H1 (cell line): Measurements from ENCODE around the gene MAP3K10. TPM values are rescaled to one million over a fixed set of nuclear protein-coding genes. Genes with fewer than 3 reads are reported as not detected.

Source experiments
- CTCF ChIA-PET: fragments of 300-600 bp; sonication (Branson Sonifier 250); formaldehyde crosslinking; loops from one replicate; lab custom pipeline; 2021; ENCODE audit not compliant: partially characterized antibody; lab: Charles Lee
- POLR2A ChIA-PET: fragments of 300-600 bp; sonication (Branson Sonifier 250); formaldehyde crosslinking; loops from one replicate; lab custom pipeline; 2021; ENCODE audit warnings: inconsistent platforms; ENCODE audit not compliant: partially characterized antibody; lab: Charles Lee
- DNase-seq, 2 experiments: peaks; one replicate each; pipeline versions ENCODE4 v3.0.0 to v3.0.0-alpha.2; 2010 to 2022; ENCODE audit warnings: low spot score in 2 of 2, low read depth in 1 of 2, mixed read lengths in 1 of 2
- FAIRE-seq: peaks from 2 replicates; lab custom pipeline; 2011; peaks lifted over from hg19 to GRCh38; lab: Jason Lieb, UNC
- H2AFZ ChIP-seq: 2 replicates; pipeline ENCODE4 v1.8.1; 2012; ENCODE audit warnings: low read length, inconsistent platforms
- H2AK5ac ChIP-seq: 2 replicates; pipeline ENCODE4 v1.6.1; 2013; ENCODE audit warnings: low read depth, low read length
- H2BK120ac ChIP-seq: replicated peaks from 2 replicates; pipeline ENCODE3; 2013; ENCODE audit warnings: low read depth, low read length, inconsistent platforms
- H2BK12ac ChIP-seq: 2 replicates; pipeline ENCODE4 v1.6.1; 2013; ENCODE audit warnings: low read depth, low read length
- H2BK15ac ChIP-seq: 2 replicates; pipeline ENCODE4 v1.6.1; 2013; ENCODE audit warnings: low read length
- H2BK20ac ChIP-seq: 2 replicates; pipeline ENCODE4 v1.6.1; 2013; ENCODE audit warnings: low read length
- H2BK5ac ChIP-seq: 2 replicates; pipeline ENCODE4 v1.6.1; 2013; ENCODE audit warnings: low read depth, low read length
- H3K14ac ChIP-seq: 2 replicates; pipeline ENCODE4 v1.6.1; 2013; ENCODE audit warnings: inconsistent platforms; ENCODE audit not compliant: insufficient read length
- H3K18ac ChIP-seq: 2 replicates; pipeline ENCODE4 v1.6.1; 2013; ENCODE audit warnings: low read length; ENCODE audit errors: extremely low read depth
- H3K23ac ChIP-seq: 2 replicates; pipeline ENCODE4 v1.6.1; 2013; ENCODE audit warnings: inconsistent platforms; ENCODE audit not compliant: insufficient read length
- H3K23me2 ChIP-seq: 2 replicates; pipeline ENCODE4 v1.6.1; 2013; ENCODE audit warnings: low read depth, low read length
- H3K27ac ChIP-seq: 2 replicates; pipeline ENCODE4 v1.6.1; 2011; ENCODE audit warnings: low read depth, low read length, inconsistent platforms
- H3K27me3 ChIP-seq, 4 experiments: replicated peaks in 1 of 4; 1 replicate in 1 of 4; 2 replicates in 3 of 4; pipeline versions ENCODE4 v1.6.1 to v1.8.1; 2011 to 2013; ENCODE audit warnings: low read length in 3 of 4, mild to moderate bottlenecking in 3 of 4, inconsistent platforms in 2 of 4, mixed read lengths in 2 of 4, moderate library complexity in 1 of 4; ENCODE audit not compliant: control insufficient read depth in 3 of 4, insufficient read depth in 3 of 4; ENCODE audit errors: extremely low read depth in 1 of 4
- H3K36me3 ChIP-seq, 4 experiments: 2 replicates each; pipeline versions ENCODE4 v1.6.1 to v1.8.1; 2011 to 2013; ENCODE audit warnings: mild to moderate bottlenecking in 4 of 4, low read length in 3 of 4, moderate library complexity in 2 of 4, control low read depth in 1 of 4, inconsistent platforms in 1 of 4; ENCODE audit not compliant: insufficient read depth in 4 of 4, control insufficient read depth in 2 of 4
- H3K4ac ChIP-seq: replicated peaks from 2 replicates; pipeline ENCODE3; 2013; ENCODE audit warnings: low read length, low read depth, mixed read lengths, inconsistent platforms; ENCODE audit not compliant: insufficient read length
- H3K4me1 ChIP-seq, 4 experiments: replicated peaks in 1 of 4; 1 replicate in 1 of 4; 2 replicates in 3 of 4; pipeline versions ENCODE4 v1.6.1 to v1.8.1; 2011 to 2013; ENCODE audit warnings: low read length in 3 of 4, inconsistent platforms in 2 of 4, mixed read lengths in 1 of 4; ENCODE audit not compliant: insufficient read depth in 4 of 4, control insufficient read depth in 3 of 4
- H3K4me2 ChIP-seq, 2 experiments: 2 replicates each; pipeline versions ENCODE4 v1.6.1 to v1.8.1; 2011 to 2013; ENCODE audit warnings: low read depth in 2 of 2, low read length in 2 of 2, control low read depth in 1 of 2, inconsistent platforms in 1 of 2, mild to moderate bottlenecking in 1 of 2; ENCODE audit not compliant: insufficient read depth in 1 of 2
- H3K4me3 ChIP-seq, 4 experiments: fragments of 200-600, 300-600 bp in 1 of 4; sonication (generic), shearing (Covaris generic), sonication (Bioruptor Twin) in 1 of 4; 2 replicates each; pipeline versions ENCODE4 v1.5.1 to v1.8.1; 2011 to 2016; ENCODE audit warnings: low read length in 4 of 4, low read depth in 3 of 4, control low read depth in 2 of 4, inconsistent platforms in 2 of 4, mild to moderate bottlenecking in 2 of 4, mixed read lengths in 1 of 4, moderate library complexity in 1 of 4; ENCODE audit not compliant: insufficient read depth in 2 of 4; ENCODE audit errors: extremely low read depth in 1 of 4
- H3K56ac ChIP-seq: replicated peaks from 2 replicates; pipeline ENCODE3; 2013; ENCODE audit warnings: low read depth, mild to moderate bottlenecking, mixed read lengths, low read length, inconsistent platforms; ENCODE audit not compliant: insufficient read length
- H3K79me1 ChIP-seq: 2 replicates; pipeline ENCODE4 v1.6.1; 2013; ENCODE audit warnings: low read depth, low read length, control low read depth
- H3K79me2 ChIP-seq, 2 experiments: 2 replicates each; pipeline versions ENCODE4 v1.6.1 to v1.8.1; 2012 to 2013; ENCODE audit warnings: low read length in 2 of 2, mild to moderate bottlenecking in 2 of 2, inconsistent platforms in 1 of 2; ENCODE audit not compliant: insufficient read depth in 2 of 2, control insufficient read depth in 1 of 2
- H3K9ac ChIP-seq, 4 experiments: replicated peaks in 1 of 4; 1 replicate in 1 of 4; 2 replicates in 3 of 4; pipeline versions ENCODE4 v1.6.1 to v1.8.1; 2011 to 2013; ENCODE audit warnings: low read depth in 3 of 4, low read length in 3 of 4, control low read depth in 2 of 4, mild to moderate bottlenecking in 2 of 4, moderate library complexity in 2 of 4, inconsistent platforms in 1 of 4; ENCODE audit errors: extremely low read depth in 1 of 4
- H3K9me3 ChIP-seq, 2 experiments: 2 replicates each; pipeline versions ENCODE4 v1.6.1 to v1.8.1; 2012 to 2013; ENCODE audit warnings: mild to moderate bottlenecking in 2 of 2, moderate library complexity in 2 of 2, control low read depth in 1 of 2, inconsistent platforms in 1 of 2, low read depth in 1 of 2, low read length in 1 of 2, mixed read lengths in 1 of 2; ENCODE audit not compliant: insufficient read depth in 2 of 2
- H4K20me1 ChIP-seq, 2 experiments: replicated peaks in 1 of 2; 2 replicates each; pipeline versions ENCODE3 to v1.8.1; 2011 to 2013; ENCODE audit warnings: inconsistent platforms in 2 of 2, low read length in 2 of 2, mild to moderate bottlenecking in 1 of 2; ENCODE audit not compliant: insufficient read depth in 2 of 2, control insufficient read depth in 1 of 2
- H4K5ac ChIP-seq: 2 replicates; pipeline ENCODE4 v1.6.1; 2013; ENCODE audit warnings: low read length, low read depth, mixed read lengths, inconsistent platforms; ENCODE audit not compliant: insufficient read length
- H4K8ac ChIP-seq: 2 replicates; pipeline ENCODE4 v1.8.0; 2013; ENCODE audit warnings: mild to moderate bottlenecking, moderate library complexity, low read length, inconsistent platforms; ENCODE audit not compliant: insufficient read depth; ENCODE audit errors: extremely low read depth
- H4K91ac ChIP-seq: replicated peaks from 2 replicates; pipeline ENCODE3; 2013; ENCODE audit warnings: low read length, mixed read lengths, inconsistent platforms; ENCODE audit not compliant: insufficient read length
- CBX5 ChIP-seq: fragments of 300-800, 300-1000 bp; sonication (generic); IDR thresholded peaks from 2 replicates; pipeline ENCODE4 v1.7.1; 2016; ENCODE audit warnings: antibody characterized with exemption, low read length, low read depth
- CBX8 ChIP-seq: fragments of 300-800, 300-1000 bp; sonication (generic); IDR thresholded peaks from 2 replicates; pipeline ENCODE4 v1.7.1; 2016; ENCODE audit warnings: low read depth, low read length, borderline replicate concordance
- CHD1 ChIP-seq: IDR thresholded peaks from 2 replicates; pipeline ENCODE4 v1.6.1; 2012; ENCODE audit warnings: low read depth, low read length, improper control_type of control experiment
- CTBP2 ChIP-seq: IDR thresholded peaks from 2 replicates; pipeline ENCODE4 v1.7.0; 2011; ENCODE audit warnings: borderline replicate concordance, mild to moderate bottlenecking, moderate library complexity, mixed read lengths, low read length; ENCODE audit not compliant: insufficient read depth, insufficient read length
- EZH2 ChIP-seq: fragments of 200-600 bp; sonication (generic); IDR thresholded peaks from 2 replicates; pipeline ENCODE4 v1.7.1; 2012; ENCODE audit warnings: low read depth, mild to moderate bottlenecking, moderate library complexity, low read length, inconsistent platforms; ENCODE audit not compliant: severe bottlenecking
- FOSL1 ChIP-seq: IDR thresholded peaks from 2 replicates; pipeline ENCODE4 v1.6.1; 2011; ENCODE audit warnings: mild to moderate bottlenecking, low read depth, low read length, moderate library complexity; ENCODE audit not compliant: insufficient read depth
- GABPA ChIP-seq: IDR thresholded peaks from 2 replicates; pipeline ENCODE4 v1.6.1; 2011; ENCODE audit warnings: mild to moderate bottlenecking, low read length, moderate library complexity, borderline replicate concordance; ENCODE audit not compliant: insufficient read depth
- JUN ChIP-seq: IDR thresholded peaks from 2 replicates; pipeline ENCODE4 v1.6.1; 2011; ENCODE audit warnings: low read depth, mild to moderate bottlenecking, improper control_type of control experiment, low read length
- NRF1 ChIP-seq: IDR thresholded peaks from 2 replicates; pipeline ENCODE4 v1.6.1; 2011; ENCODE audit warnings: mild to moderate bottlenecking, low read depth, low read length, improper control_type of control experiment
- POLR2A ChIP-seq, 2 experiments: IDR thresholded peaks; 1 replicate in 1 of 2; 2 replicates in 1 of 2; pipeline ENCODE4 v1.6.1; 2011; ENCODE audit warnings: low read depth in 2 of 2, low read length in 2 of 2, mild to moderate bottlenecking in 2 of 2; ENCODE audit errors: control extremely low read depth in 1 of 2
- RFX5 ChIP-seq: IDR thresholded peaks from 2 replicates; pipeline ENCODE4 v1.6.1; 2011; ENCODE audit warnings: low read depth, low read length, improper control_type of control experiment, borderline replicate concordance
- SIRT6 ChIP-seq: IDR thresholded peaks from one replicate; pipeline ENCODE4 v1.7.1; 2012; ENCODE audit warnings: low read length, inconsistent platforms
- TAF1 ChIP-seq: IDR thresholded peaks from 2 replicates; pipeline ENCODE4 v1.6.1; 2011; ENCODE audit warnings: mild to moderate bottlenecking, low read depth, low read length
- TBP ChIP-seq: IDR thresholded peaks from 2 replicates; pipeline ENCODE4 v1.6.1; 2011; ENCODE audit warnings: low read depth, low read length, improper control_type of control experiment
- WGBS, 2 experiments: shearing (Covaris generic) in 1 of 2; methylation state at CpG; one replicate each; pipeline versions ENCODE4 v1.1.6 to v1.1.7; 2013 to 2015; ENCODE audit warnings: low lambda C conversion rate in 2 of 2, mixed read lengths in 2 of 2, inconsistent platforms in 1 of 2, low coverage in 1 of 2, missing lambda C conversion rate in 1 of 2; ENCODE audit not compliant: insufficient replicate concordance in 2 of 2, insufficient coverage in 1 of 2, insufficient read length in 1 of 2; ENCODE audit errors: extremely low coverage in 1 of 2, missing lambda C conversion rate in 1 of 2; 5-methylcytosine and 5-hydroxymethylcytosine counted together
- polyA plus RNA-seq, 7 experiments: library from polyadenylated mRNA; depleted of rRNA in 3 of 7; stranded (reverse) in 5 of 7; unstranded in 2 of 7; fragments of >200 nt in 5 of 7; fragments of 200-250 nt in 2 of 7; gene quantifications; 1 replicate in 5 of 7; 2 replicates in 1 of 7; 4 replicates in 1 of 7; pipeline versions ENCODE4 v1.2.1 to v1.2.3, GENCODE V29; 2011 to 2013; ENCODE audit warnings: missing spikeins in 2 of 7, mixed read lengths in 2 of 7
- total RNA-seq: library from RNA; stranded (reverse); fragmentation: NEBNext Ultra II Directional; extraction: Animal tissue kit (Norgen Biotek cat#: 25700); gene quantifications from 2 replicates; pipeline ENCODE4 v1.2.1, GENCODE V29; 2021

Gene MAP3K10
- total and polyA plus RNA-seq, 2 of the 8 experiments (the other 6 are each of a cell fraction or from before 2014, with no cell fraction given): 4.9 to 15.9 TPM

DNA sequence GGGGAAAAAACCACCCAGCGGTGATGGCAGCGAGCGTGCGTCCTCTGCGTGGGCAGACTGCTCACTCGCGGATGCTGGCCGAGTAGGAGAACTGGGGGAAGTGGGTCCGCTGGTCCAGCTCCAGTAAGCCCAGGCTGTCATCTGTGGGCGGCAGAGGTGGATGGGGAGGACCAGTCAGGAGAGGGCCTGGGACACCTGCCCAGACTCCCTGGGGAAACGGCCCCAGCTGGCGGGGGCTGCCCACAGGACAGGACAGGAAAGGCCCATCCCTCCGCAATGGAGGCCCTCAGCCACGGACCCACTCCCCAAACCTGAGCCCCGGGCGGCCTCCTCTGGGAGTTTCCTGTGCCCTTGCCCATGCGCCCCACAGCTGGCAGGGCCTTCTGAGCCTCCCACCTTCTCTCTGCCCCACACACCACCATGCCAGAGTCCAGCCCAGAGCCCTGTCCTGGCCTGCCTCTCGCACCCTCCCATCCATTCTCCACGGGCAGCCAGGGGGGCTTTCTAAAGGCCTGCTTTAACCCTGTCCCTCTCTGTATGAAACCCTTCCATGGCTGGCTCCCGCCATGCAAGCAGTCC is 42.7 kb downstream of the MAP3K10 start:
- H2AFZ ChIP-seq: no peak overlapping the region
- WGBS, 2 experiments: 77% methylated on average over 10 of the region's 20 CpGs; no CpG with 5 or more reads in 1 of the 2 experiments
- H3K4me3 ChIP-seq: no peak overlapping the region
- H3K79me1 ChIP-seq: no peaks in the 10 kb centered on the region
- H4K20me1 ChIP-seq: peaks cover 0 to 8% of the 10 kb centered on the region in 2 experiments
- no peak overlapping the region for H2BK5ac ChIP-seq
- no peak overlapping the region for H3K14ac ChIP-seq
- no peaks in the 10 kb centered on the region for H3K27me3 ChIP-seq
- H2BK12ac ChIP-seq: no peak overlapping the region
- H4K91ac ChIP-seq: no peak overlapping the region
- FAIRE-seq (no peak), DNase-seq (no peak)
- H3K9ac ChIP-seq: no peak overlapping the region
- no peaks in the 10 kb centered on the region for H3K79me2 ChIP-seq
- no peak overlapping the region for H3K27ac ChIP-seq
- no peaks in the 10 kb centered on the region for H3K23me2 ChIP-seq
- ChIA-PET POLR2A (interaction anchor here (0.7 to 1.3 kb wide), 2 partner anchors 14 to 48 kb away, joined by 3 read pairs; no protein-coding TSS in a partner anchor), CTCF (interaction anchor here (1.2 to 2.8 kb wide), 9 partner anchors 10 to 94 kb away, joined by 3 to 12 read pairs (median 9); partner anchors contain the start of gene MAP3K10)
- H4K8ac ChIP-seq: no peak overlapping the region; the same call in 1 of the 2 replicates
- no peak overlapping the region for H2AK5ac ChIP-seq
- H3K23ac ChIP-seq: no peak overlapping the region
- H3K18ac ChIP-seq: no peak overlapping the region
- H2BK15ac ChIP-seq: no peak overlapping the region
- peaks cover 0 to 20% (median 13%) of the 10 kb centered on the region in 4 experiments; a peak in 6 of 7 replicates for H3K4me1 ChIP-seq
- H3K56ac ChIP-seq: no peak overlapping the region
- no peaks in the 10 kb centered on the region for H3K9me3 ChIP-seq
- no peak overlapping the region for H3K4me2 ChIP-seq
- no peak overlapping the region for H3K4ac ChIP-seq
- peaks cover 0 to 15% (median 4%) of the 10 kb centered on the region in 4 experiments; a peak in 4 of 8 replicates for H3K36me3 ChIP-seq
- H4K5ac ChIP-seq: no peak overlapping the region
- H2BK20ac ChIP-seq: no peak overlapping the region
- no peak overlapping the region for H2BK120ac ChIP-seq
- TF ChIP-seq CBX5 (no peak), NRF1 (no peak), CBX8 (no peak), SIRT6 (no peak), FOSL1 (no peak), EZH2 (no peak), POLR2A (IDR thresholded peaks at IDR 0.05; ENCODE audit: control extremely low read depth in 1 of 2, low read depth in 2 of 2, low read length in 2 of 2) (no peak), GABPA (no peak), RFX5 (no peak), CTBP2 (no peak), TAF1 (no peak), JUN (no peak), TBP (no peak), CHD1 (no peak)
